Measurements from ENCODE around the gene SLX9.

The SLX9 gene

DNA sequence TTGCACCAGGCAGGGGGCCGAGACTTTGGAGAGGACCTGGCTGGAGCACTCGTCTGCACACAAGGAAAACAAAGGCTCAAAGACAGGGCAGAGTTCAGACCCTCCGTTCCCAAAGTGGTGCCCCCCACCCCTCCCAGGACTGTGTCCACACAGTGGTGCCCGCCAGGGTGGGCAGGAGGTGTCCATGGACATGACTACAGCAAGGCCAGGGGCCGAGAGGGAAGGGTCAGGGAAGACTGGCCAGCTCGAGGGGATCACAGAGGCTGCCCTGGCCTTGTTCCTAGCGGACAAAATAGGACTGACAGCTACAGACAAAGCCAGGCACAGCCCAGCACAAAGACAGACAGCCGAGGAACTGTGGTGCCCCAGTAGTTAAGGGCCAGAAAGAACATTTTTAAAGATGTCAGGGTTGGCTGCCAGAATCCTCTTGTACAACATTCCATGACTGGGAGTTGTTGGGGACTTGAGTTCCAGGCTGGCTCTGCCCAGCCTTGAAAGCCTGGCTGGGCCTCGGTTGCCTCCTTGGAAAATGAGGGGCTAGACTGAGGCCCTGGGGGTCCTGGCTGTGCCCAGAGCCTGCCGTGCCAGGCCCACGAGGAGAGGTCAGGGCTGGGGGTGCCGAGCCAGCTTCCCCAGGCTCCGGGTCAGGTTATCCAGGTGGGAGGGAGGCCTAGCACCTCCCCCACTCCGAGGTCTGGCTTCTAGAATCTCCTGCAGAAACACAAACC, 63.7 kb downstream of the SLX9 start:
- DNase-seq = no peak

DNA sequence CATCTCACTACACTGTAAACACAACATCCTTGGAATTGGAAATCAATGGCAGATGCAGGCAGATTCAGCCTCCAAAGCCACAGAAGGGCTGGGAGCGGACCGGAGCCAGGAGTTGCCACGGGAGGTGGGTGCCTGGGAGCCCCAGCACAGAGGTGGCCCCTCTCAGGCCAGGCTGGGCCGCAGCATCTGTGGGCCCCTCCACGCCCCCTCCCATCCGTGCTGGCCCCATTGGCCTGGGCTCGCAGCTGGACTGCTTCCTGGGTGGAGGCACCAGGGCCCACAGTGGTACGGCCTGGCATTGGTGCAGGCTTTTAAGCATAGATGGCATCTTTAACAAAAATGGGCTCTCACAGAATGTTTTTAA, 64.2 kb downstream of the SLX9 start:
- DNase-seq = no peak

DNA sequence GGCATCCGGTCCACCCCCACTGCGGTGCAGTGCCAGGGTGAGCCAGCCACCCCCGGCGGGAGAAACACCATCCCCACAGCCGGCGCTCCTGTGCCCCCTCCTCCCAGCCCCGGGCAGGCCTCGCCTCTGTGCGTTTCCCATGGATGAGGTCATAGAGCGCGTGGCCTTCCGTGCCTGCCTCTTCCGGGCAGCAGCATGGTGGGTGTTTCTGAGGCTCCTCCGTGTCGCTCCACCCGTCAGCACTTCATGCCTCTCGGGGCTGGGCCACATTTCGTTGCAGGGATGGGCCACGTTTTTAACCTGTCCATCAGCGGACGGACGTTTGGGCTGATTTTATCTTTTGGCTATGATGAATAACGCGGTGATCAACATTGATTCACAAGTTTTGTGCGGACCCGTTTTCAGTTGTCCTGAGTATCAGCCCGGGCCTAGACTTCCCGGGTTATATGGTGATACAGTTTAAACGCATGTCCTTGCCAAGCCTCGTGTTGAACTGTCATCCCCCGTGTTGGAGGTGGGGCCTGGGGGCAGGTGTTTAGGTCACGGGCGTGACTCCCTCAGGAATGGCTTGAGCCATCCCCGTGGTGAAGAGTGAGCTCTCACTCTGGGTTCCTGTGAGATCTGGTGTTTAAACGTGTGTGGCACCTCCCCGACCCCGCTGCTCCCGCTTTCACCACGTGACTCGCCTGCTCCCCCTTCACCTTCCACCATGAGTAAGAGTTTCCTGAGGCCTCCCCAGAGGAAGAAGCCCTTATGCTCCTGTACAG, 64.8 kb downstream of the SLX9 start:
- DNase-seq = peak; percentile 15

DNA sequence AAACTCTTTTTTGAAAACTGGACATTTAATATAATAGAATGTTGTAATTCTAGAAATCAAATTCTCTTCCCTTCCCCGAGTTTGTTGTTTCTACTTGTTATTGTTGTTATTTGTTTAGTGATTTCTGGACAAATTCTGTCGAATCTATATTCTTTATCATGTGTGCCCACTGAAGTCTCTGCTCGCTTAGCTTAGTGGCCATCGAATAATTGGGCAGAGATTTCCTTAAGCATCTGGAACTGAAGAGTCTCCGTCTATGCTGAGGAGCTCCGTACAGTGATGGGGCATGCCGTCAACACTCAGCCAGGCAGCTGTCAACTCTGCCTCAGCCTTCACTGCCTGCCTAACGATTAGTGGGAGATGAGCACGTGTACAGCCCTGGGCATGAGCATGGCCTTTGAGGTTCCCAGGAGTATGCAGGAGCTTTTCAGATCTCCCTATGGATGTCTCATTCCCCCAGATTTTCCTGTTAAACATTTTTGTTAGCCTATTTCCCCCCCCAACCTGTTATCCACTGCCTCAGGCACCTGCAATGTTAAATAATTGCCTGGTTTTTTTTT, 66.8 kb downstream of the SLX9 start:
- no peak for DNase-seq

DNA sequence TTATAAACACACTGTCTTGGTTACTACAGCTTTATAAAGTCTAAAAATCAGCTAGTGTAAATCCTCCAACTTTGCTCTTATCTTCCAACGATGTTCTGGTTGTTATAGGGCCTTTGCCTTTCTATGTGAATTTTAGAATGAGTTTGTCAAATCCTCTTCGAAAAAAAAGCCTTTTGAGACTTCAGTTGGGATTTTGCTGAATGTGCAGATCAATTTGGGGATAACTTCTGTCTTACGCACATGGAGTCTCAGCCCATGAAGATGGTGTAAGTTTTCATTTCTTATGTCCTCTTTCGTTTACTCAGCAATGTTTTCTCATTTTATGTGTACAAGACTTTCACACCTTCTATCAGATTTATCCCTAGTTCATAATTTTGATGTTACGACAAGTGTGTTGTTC, 69.8 kb downstream of the SLX9 start:
- DNase-seq = no peak

DNA sequence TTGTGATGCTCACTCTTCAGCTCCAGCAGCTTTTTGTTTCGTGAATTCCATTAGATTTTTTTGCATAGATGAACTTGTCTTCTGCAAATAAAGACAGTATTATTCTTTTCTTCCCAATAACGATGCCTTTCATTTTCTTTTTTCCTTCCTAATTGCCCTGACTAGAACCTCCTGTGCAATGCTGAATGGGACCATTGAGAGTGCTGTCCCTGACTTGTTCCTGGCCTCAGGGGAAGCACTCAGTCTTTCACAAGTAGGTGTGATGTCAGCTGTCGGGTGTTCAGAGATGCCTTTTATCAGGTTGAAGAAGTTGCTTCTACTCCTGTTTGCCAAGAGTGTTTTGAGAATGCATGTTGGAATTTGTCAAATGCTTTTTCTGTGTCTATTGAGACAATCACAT, 70.3 kb downstream of the SLX9 start:
- no peak for DNase-seq

DNA sequence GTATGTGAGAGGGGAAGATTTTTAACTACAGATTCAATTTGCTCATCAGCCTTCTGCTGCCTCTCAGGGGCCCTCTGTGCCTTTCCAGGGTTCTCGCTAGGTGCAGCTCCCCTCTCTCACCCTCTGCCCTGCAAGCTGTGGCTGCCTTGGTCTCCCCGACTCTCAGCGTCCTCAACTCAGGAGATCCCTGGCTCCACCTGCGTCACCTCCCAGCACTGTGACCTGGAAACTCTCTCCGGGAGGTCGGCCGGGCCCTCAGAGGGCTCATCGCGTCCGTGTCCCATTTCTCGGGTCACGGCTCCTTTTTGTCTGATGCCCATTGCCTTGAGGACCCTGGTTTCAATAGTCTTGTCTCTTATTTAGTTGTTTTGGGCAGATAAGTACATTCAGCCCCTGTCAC, 71.0 kb downstream of the SLX9 start:
- no peak for DNase-seq

DNA sequence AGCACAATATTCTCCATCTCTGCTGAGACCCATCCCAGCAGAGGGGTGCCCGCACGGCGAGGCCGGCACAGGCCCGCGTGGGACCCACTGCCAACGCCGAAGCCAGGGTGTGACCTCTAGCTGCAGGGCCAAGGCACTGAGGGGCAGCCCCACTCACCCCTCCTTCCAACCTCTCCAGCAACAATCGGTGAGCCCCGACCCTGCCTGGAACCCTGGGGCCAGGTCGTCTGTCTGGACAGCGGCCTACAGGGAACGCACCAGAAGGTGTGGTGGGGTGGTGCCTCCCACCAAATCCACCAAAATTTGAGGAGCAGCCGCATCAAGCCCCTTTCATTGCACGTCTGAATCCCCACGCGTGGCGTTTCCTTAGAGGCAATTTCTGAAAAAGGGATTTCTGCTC, 71.6 kb downstream of the SLX9 start:
- no peak for DNase-seq

DNA sequence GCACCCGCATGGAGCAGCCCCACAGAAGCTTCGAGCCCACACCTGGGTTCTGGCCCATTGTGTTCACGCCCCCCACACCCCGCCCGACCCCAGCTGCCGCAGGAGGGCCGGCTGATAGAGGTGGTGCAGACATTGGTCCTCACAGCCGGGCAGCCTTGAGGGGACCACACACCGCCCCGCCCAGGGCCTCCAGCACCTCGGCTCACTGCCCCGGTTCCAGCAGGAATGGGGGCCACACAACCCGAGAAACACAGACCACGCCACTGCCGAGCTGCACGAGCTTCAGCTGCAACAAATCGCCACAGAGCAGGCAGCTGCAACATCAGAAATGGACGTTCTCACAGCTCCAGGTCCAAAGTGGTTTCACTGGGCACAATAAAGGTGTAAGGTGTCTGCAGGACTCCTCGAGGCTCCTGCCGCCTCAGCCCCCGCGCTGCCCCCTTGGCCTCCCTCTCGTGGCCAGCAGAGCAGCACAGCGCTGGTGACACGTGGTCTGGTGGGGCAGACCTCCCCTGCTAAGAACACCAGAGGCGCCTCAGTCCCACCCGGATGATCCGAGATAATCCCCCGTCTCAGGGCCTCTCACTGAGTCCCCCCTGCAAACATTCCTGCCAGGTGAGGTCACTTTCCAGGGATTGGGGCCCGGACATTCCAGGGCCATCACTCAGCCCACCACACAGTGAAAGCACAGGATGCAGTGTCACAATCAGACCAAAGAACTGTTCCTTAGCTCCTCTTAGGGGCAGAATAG, 72.3 kb downstream of the SLX9 start:
- DNase-seq = peak; percentile 98

DNA sequence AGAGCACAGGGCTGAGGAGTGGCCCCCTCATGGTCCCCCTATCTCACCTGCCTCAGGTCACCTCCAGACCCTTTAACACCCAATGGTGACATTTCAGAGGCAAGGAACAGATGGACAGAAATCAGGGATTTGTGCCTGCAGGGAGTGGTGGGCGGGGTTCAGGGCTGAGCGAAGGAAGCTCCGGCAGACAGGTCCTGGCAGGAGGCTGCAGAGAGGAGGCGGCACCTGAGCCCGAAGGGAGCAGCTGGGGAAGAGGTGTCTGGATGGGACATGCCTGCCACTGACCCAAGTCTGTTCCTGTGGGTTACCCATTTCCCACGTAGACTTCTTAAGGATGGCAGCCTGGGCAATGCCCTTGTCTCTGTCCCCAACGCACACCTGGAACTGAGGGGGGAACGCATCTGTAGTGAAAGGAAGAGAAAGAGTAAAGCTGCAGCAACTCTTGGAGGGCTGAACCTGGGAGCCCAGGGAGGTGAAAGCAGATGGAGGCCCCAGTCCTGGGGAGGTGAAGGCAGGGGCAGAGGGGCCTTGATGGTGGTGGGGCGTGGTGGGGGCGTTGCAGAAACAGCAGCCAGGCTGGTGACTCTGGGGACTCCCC, 72.9 kb downstream of the SLX9 start:
- no peak for DNase-seq

DNA sequence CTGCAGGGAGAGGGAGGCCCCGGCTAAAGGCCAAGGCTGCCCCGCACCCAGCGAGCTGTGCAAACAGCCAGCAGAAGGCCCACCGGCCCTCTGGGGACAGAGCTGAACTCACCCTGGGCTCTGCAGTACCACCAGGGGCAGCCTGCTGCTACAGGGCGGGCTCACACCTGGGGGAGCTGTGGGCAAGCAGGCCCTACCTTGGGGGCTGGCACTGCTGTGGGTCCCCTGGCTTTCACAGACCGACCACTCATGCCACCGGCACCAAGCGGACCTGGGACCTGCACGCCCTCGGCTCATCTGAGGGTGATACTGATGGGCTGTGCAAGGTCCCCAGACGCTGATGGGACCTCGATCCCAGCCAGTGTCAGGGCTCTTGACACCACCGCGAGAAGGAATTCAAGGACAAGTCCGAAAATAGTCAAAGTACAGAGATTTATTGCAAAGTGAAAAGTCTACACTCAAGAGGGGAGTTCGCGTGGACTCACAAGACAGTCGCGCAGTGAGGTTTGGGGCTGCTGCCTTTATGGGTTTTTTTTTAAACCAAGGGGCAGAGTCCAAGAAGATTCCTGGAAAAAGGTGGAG, 73.5 kb downstream of the SLX9 start:
- DNase-seq = no peak

DNA sequence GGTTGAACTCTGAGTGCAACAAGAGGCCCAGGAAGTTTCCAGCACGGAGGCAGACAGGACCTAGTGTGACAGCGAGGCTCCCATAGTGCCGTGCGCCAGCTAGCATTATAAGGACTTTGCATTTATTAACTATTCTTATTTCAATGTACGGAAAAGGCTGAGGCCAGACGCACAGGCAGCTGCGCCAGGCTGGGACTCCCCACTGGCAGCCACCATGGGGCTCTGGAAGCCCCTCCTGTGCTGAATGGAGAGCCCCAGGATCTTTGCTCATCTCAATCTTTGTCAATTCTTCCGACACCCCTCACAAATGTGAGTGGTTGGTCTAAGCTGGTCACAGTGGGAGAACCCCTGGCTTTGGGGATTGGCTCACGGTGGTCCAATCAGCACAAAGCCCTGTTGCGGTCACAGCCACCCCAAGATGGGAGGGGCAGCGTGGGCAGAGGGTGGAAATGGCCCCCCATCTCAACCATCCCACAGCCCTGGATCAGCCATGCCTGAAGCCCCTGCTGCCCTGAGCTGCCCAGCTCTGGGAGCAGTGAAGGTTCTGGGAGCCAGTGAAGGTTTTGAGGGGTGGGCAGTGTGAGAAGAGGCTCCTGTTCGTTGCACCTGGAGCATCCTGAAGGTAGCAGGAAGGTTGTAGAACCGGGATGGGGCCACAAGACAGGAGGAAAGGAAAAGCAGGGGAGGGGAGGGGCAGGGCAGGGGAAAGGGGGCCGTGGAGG, 75.1 kb downstream of the SLX9 start:
- no peak for DNase-seq

DNA sequence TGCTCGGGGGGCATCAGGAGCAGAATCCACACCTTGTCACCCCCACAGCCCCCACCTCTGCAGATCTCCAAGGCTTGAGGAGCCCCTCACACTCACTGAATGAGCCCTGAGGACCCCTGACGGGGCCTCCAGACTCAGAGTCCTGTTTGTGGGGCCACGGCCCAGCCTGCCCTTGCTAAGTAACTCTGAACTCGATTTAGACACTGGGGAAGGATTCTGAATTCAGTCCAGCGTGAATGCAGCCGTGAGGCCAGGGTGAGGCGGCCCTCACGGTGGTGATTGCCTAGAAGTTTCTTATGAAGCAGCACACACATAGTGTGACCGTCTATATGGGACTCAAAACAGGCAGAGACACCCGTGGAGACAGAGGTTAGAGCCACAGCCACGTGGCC, 75.6 kb downstream of the SLX9 start:
- no peak for DNase-seq

DNA sequence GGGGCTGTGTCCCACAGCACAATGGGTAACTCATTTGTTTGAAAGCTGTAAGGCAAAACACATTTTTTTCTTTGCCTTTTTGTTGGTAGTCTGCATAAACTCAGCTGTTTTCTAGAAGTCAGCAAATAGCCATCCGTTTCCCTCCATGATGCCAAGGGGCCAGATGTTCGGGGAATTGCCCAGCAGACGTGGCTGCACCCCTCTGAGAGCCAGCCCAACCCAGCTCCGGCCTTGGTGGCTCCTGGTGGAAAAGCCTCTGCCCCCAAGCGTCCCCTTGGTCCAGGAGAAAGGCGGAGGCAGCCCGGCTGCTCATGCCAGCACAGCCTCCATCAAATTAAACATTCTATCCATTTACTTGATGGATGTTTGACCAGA, 76.2 kb downstream of the SLX9 start:
- no peak for DNase-seq

DNA sequence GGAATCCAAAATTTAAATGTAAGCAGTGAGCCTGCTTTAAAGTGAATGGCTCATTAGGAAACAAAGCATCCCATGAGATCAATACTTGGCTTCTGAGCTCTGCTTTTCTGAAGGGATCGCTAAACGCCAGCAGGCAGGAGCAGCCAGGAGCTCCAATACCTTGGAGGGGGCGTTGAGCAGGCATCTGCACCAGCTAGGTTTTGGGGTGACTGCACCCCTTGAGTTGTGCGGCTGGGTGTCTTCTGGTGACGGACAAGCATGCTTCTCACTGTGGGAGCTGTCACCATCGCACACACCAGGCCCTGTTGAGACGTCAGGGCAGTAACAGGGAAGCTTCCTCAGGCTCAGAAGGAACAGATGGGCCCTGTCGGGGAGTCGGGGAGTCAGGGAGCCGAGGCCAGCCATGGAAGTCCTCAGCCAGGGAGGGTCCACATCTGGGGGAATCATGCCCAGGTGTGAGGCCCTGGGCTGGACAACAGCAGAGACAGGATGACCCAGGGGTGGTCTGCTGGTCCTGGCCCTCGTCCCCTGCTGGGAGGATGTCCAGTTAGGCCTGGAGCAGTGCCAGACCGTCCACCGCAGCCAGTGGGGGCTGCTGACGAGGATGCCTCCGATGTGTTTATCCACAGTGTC, 76.7 kb downstream of the SLX9 start:
- no peak for DNase-seq

DNA sequence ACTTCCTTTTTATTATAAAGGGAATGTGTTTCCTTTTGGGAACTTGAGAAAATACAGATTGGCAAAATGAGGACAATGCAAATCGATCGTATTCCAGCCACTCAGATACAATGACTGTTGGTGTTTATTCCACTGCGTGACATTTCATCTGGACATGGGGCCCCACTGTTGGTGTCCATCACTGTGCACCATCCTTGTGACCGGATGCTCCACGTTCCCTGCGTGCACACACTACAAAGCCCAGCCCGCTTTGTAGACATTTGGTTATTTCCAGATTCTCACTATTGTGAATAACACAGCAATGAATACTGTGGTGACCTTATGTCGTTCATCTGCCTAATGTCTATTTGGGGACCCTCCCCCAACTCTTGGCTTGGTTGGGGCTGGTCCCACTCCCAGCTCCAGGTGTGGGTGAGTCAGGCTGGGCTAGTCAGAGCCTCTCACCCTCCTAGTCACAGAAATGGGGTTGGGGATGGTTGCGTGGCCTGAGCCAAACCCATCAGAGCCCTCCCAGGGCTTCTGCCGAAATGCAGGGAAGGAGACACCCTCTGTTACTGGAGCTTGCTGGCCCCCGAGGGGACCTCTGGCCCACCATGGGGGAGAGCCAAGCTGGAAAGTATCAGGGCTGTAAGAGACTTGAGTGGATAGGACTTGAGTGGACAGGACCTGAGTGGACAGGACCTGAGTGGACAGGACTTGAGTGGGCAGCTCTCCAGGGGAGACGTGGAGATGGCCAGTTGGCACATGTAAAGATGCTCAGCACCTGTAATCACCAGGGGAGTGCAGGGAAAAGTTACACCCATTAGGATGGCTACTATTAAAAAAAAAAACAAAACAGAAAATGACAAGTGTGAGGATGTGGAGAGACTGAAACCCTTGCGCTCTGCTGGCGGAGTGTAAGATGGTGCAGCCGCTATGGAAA, 77.5 kb downstream of the SLX9 start:
- DNase-seq = no peak

DNA sequence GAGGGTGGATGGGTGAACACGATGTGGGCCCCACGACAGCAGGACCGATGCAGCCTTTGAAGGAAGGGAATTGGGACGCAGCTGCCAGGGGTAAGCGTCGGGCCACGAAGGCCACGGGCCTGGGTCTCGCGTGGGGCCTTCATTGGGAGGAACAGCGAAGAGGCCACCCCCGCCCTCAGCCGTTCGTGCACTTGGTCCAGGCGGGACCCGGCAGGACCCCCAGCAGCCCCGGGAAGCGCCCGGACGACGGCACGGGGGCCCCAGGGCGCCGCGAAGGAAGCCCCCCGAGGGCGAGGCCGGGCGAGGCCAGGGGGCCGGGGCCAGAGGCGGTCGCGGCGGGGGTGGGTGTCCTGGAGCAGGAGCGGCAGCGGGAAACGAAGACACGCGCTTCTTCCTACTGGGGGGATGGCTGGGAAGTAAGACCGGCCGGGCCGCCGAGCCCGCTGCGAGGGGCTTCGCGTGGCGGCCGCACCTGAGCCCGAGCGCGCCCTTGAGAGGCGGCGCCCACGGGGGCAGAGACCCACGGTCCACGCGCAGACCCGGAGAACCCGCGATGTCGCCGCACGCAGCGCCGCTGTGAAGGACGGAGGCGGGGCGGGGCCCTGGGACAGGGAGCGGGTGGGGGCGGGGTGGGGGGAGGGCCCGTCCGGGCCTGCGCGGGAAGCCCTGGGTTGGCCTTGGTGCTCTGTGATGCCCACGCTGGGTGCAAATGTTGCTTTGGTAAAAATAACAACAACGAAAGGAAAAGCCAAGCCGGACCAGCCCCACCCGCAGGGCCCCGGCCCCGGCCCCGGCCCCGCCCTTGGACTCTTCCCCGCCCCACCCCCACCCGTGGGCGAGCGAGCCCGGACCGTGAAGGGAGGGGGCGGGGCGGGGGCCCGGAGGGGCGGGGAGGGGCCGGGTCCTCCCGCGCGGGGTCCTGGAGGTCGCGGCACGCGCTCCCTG, 78.6 kb downstream of the SLX9 start:
- DNase-seq = peak; percentile 23

DNA sequence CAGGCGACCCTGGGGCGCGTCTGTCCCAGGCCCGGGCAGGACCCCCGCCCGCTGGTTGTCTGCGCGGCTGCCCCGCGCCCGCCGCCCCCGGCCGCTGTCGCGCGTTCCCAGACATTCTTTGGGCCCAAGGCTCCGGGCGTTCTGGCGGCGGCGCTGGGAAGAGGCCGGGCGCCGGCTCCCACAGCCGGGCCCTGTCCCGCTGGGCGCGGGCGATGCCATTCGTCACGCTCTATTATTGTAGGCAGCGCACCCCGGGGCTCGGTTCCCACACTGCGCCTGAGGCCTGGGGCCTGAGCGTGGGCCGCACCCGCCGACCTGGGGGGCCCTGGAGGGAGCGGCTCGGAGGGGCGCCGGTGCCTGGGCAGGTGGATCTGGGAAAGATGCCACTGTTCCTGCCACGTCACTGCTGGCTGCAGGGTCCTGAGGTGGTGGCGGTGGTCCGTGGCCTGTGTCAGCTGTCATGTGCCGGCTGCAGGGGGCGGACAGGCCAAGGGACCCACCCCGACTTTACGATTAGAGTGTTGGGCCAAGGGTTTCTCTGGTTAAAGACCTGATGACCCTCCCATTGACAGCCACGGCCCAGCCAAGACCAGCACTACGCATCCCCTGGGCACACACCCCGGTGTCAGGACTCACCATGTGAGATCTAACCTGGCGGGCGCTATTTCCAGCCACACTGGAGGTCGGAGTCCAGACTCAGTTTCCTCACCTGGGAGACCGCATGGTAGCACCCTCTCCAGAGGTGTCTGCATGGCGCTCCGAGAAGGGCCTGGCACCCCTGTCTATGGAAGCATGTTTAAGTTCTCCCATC, 79.5 kb downstream of the SLX9 start:
- DNase-seq = peak; percentile 57
